Measurements from ENCODE around the gene PRDM16.

Gene PRDM16

GRCh38 chr1:3068564-3069431 lies at the start of gene PRDM16:
TSS of gene PRDM16 (plus strand) at chr1:3069203. CDS start at chr1:3069260, 57 bp downstream.
- no peak for DNase-seq (ENCODE audit: low spot score)

- no peak for DNase-seq (ENCODE audit: low spot score)
These were observed 49.4 kb upstream of the PRDM16 start for GRCh38 chr1:3019516-3020051.

GRCh38 chr1:3020263-3020909 lies 48.6 kb upstream of the PRDM16 start:
- DNase-seq (ENCODE audit: low spot score): no peak

GRCh38 chr1:3021233-3021671 lies 47.8 kb upstream of the PRDM16 start, which contains the start of gene ACTRT2:
TSS of gene ACTRT2 (plus strand) at chr1:3021467. CDS start at chr1:3021687, 220 bp downstream.
- no peak for DNase-seq (ENCODE audit: low spot score)

- DNase-seq (ENCODE audit: low spot score): no peak
These were observed 47.1 kb upstream of the PRDM16 start for GRCh38 chr1:3021801-3022401.

- DNase-seq (ENCODE audit: low spot score): no peak
These were observed 46.5 kb upstream of the PRDM16 start for GRCh38 chr1:3022511-3022973.

GRCh38 chr1:3022976-3023375 lies 46.0 kb upstream of the PRDM16 start:
- no peak for DNase-seq (ENCODE audit: low spot score)

- no peak for DNase-seq (ENCODE audit: low spot score)
These were observed 45.0 kb upstream of the PRDM16 start for GRCh38 chr1:3024019-3024418.

- DNase-seq (ENCODE audit: low spot score): no peak
These were observed 44.4 kb upstream of the PRDM16 start for GRCh38 chr1:3024588-3024987.

- no peak for DNase-seq (ENCODE audit: low spot score)
These were observed 42.9 kb upstream of the PRDM16 start for GRCh38 chr1:3026124-3026523.

- no peak for DNase-seq (ENCODE audit: low spot score)
These were observed 42.2 kb upstream of the PRDM16 start for GRCh38 chr1:3026581-3027391.

GRCh38 chr1:3027611-3028371 lies 41.2 kb upstream of the PRDM16 start:
- DNase-seq (ENCODE audit: low spot score): no peak

GRCh38 chr1:3028531-3029282 lies 40.3 kb upstream of the PRDM16 start:
- no peak for DNase-seq (ENCODE audit: low spot score)

- no peak for DNase-seq (ENCODE audit: low spot score)
These were observed 39.5 kb upstream of the PRDM16 start for GRCh38 chr1:3029481-3029961.

GRCh38 chr1:3029991-3030662 lies 38.9 kb upstream of the PRDM16 start:
- no peak for DNase-seq (ENCODE audit: low spot score)

GRCh38 chr1:3030663-3031381 lies 38.2 kb upstream of the PRDM16 start:
- no peak for DNase-seq (ENCODE audit: low spot score)

- DNase-seq (ENCODE audit: low spot score): no peak
These were observed 37.4 kb upstream of the PRDM16 start for GRCh38 chr1:3031401-3032221.
